Parathyroid adenoma (tissue), 2 donors: ENCODE measurements around the gene SOX2.

ENCODE experiments used
- H2AFZ ChIP-seq: fragments of 300-600 bp; sonication (generic); one replicate; pipeline ENCODE4 v1.7.0; 2017; ENCODE audit warnings: antibody characterized with exemption, mild to moderate bottlenecking
- H3K27ac ChIP-seq: fragments of 300-600 bp; sonication (generic); one replicate; pipeline ENCODE4 v1.7.0; 2017
- H3K27me3 ChIP-seq: fragments of 300-600 bp; sonication (generic); one replicate; pipeline ENCODE4 v1.7.0; 2017; ENCODE audit warnings: low read length; ENCODE audit not compliant: control insufficient read depth, insufficient read depth
- H3K36me3 ChIP-seq: fragments of 300-600 bp; sonication (generic); one replicate; pipeline ENCODE4 v1.7.0; 2017; ENCODE audit warnings: low read length; ENCODE audit not compliant: control insufficient read depth, insufficient read depth
- H3K4me1 ChIP-seq: fragments of 300-600 bp; sonication (generic); one replicate; pipeline ENCODE4 v1.7.0; 2017; ENCODE audit warnings: control low read depth
- H3K4me2 ChIP-seq: fragments of 300-600 bp; sonication (generic); one replicate; pipeline ENCODE4 v1.7.0; 2017; ENCODE audit warnings: low read length
- H3K4me3 ChIP-seq: fragments of 300-600 bp; sonication (generic); one replicate; pipeline ENCODE4 v1.7.0; 2017; ENCODE audit warnings: low read depth, low read length
- H3K79me2 ChIP-seq: fragments of 300-600 bp; sonication (generic); one replicate; pipeline ENCODE4 v1.7.0; 2017; ENCODE audit warnings: control low read depth
- H3K9ac ChIP-seq: fragments of 300-600 bp; sonication (generic); one replicate; pipeline ENCODE4 v1.7.0; 2017; ENCODE audit warnings: mild to moderate bottlenecking
- H3K9me3 ChIP-seq: fragments of 300-600 bp; sonication (generic); one replicate; pipeline ENCODE4 v1.7.0; 2017; ENCODE audit warnings: low read length; ENCODE audit not compliant: control insufficient read depth
- CTCF ChIP-seq: fragments of 300-600 bp; sonication (generic); IDR thresholded peaks from one replicate; pipeline ENCODE4 v1.7.0; 2017; ENCODE audit warnings: antibody characterized with exemption, mild to moderate bottlenecking
- donor health status: primary hyperparathyroidism.

SOX2 gene

GRCh38 chr3:181735911-181736310 is 24.2 kb downstream of the SOX2 start:
- no peak overlapping the region for H3K4me3 ChIP-seq
- TF ChIP-seq CTCF, result no peak
- H3K79me2 ChIP-seq, result no peaks in the 10 kb centered on the region
- H3K9ac ChIP-seq, result no peak overlapping the region
- no peak overlapping the region for H2AFZ ChIP-seq
- H3K9me3 ChIP-seq, result no peaks in the 10 kb centered on the region
- no peak overlapping the region for H3K4me2 ChIP-seq
- H3K36me3 ChIP-seq, result no peaks in the 10 kb centered on the region
- no peaks in the 10 kb centered on the region for H3K4me1 ChIP-seq
- H3K27me3 ChIP-seq, result no peaks in the 10 kb centered on the region
- H3K27ac ChIP-seq, result no peak overlapping the region

DNA sequence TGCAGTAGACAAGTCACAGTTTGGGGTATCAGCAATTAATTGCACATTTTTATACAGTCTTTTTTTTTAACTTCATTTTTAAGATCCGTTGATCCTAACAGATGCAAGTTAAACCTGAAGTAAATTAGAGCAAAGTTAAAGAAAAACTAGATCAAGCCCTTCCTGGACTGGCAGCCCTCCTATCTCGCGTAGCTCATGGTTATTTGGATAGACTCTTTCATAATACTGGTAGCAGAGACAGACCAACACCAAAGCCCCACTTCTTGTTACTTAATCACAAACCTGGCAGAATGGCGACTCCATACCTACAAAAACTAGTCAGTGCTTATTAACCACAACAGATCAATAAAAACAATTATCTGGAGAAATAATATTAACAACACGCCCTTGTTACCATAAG is 26.8 kb downstream of the SOX2 start:
- no peak overlapping the region for H3K27ac ChIP-seq
- no peak overlapping the region for H3K9ac ChIP-seq
- no peak overlapping the region for H3K4me3 ChIP-seq
- no peaks in the 10 kb centered on the region for H3K9me3 ChIP-seq
- H3K79me2 ChIP-seq, result no peaks in the 10 kb centered on the region
- H3K36me3 ChIP-seq, result no peaks in the 10 kb centered on the region
- H3K4me1 ChIP-seq, result no peaks in the 10 kb centered on the region
- H2AFZ ChIP-seq, result no peak overlapping the region
- H3K27me3 ChIP-seq, result no peaks in the 10 kb centered on the region
- TF ChIP-seq CTCF, result no peak
- no peak overlapping the region for H3K4me2 ChIP-seq

DNA sequence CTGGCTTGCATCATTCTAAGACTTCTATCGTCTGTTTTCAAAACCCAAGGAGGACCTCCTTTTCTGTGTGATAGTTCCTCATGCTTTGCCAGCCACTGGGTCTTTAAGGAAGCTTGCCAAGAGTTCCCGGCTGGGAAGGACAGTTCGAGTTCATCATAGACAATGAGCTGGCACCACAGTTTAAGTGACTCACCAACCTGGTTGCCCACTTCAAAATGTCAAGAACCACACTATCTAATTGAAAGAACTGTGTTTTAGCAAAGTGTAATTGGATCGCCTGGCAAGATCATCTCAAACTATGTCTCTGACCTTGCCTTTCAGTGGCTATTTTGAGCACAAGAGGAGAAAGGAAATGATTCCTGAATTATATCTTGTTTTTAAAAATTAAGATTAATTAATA is 27.9 kb downstream of the SOX2 start:
- no peaks in the 10 kb centered on the region for H3K4me1 ChIP-seq
- no peaks in the 10 kb centered on the region for H3K36me3 ChIP-seq
- no peak overlapping the region for H3K27ac ChIP-seq
- H3K79me2 ChIP-seq, result no peaks in the 10 kb centered on the region
- no peak overlapping the region for H2AFZ ChIP-seq
- H3K4me3 ChIP-seq, result no peak overlapping the region
- H3K9me3 ChIP-seq, result no peaks in the 10 kb centered on the region
- no peak overlapping the region for H3K9ac ChIP-seq
- no peak overlapping the region for H3K4me2 ChIP-seq
- no peaks in the 10 kb centered on the region for H3K27me3 ChIP-seq
- no peak for TF ChIP-seq CTCF

DNA sequence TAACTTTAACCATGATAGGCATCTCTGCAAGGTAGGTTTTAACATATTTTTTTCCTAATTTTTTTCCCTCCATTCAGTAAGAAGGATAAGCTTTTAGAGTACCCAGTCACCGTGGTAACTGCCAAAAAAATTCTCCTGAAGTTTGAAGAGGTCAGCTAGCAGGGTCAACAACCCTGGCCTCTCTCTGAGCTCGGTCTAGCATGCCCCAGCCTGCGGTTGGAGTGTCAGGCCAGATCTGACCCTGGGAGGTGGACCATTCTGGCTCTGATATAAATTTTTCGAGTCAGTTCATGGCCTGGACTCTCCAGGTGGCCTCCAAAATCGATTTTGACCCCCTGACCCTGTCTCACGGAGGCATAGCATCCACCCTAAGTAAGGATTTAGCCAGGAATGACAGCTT is 29.7 kb downstream of the SOX2 start:
- H3K4me2 ChIP-seq, result no peak overlapping the region
- no peaks in the 10 kb centered on the region for H3K27me3 ChIP-seq
- H3K4me3 ChIP-seq, result no peak overlapping the region
- H3K9me3 ChIP-seq, result no peaks in the 10 kb centered on the region
- H3K36me3 ChIP-seq, result no peaks in the 10 kb centered on the region
- no peak overlapping the region for H3K27ac ChIP-seq
- no peaks in the 10 kb centered on the region for H3K4me1 ChIP-seq
- TF ChIP-seq CTCF, result no peak
- H3K9ac ChIP-seq, result no peak overlapping the region
- H3K79me2 ChIP-seq, result no peaks in the 10 kb centered on the region
- no peak overlapping the region for H2AFZ ChIP-seq

DNA sequence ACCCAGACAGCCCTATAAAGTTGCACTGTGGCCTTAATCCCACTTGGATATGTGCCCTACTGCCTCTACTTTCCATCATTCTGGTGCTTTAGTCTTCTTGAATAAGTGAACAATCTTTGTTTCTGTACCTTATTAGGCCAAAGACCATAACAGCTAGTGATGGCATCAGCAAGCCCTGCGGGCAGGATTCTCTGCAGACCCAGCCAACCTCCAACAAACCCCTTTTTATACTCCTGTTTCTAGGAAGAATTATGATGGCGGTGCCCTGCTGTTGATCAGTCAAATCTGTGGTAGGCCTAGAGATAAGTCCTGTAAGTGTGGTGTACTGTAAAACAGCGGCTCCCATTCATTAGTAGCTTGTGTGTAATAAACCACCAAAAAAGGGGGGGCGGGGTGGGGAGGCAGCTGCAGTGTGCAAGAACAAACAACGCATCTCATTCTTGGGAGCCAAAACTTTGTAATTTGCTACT is 40.5 kb downstream of the SOX2 start:
- Histone ChIP-seq H3K9me3 (no peaks in the 10 kb centered on the region), H3K4me1 (no peaks in the 10 kb centered on the region), H3K27me3 (peaks cover 5% of the 10 kb centered on the region), H3K4me3 (no peak overlapping the region), H2AFZ (no peak overlapping the region), H3K9ac (no peak overlapping the region), H3K27ac (no peak overlapping the region), H3K79me2 (no peaks in the 10 kb centered on the region), H3K4me2 (no peak overlapping the region), H3K36me3 (no peaks in the 10 kb centered on the region)
- TF ChIP-seq CTCF, result no peak
